GM13976 (cell line): ENCODE measurements around the gene RBMXL2.

Source experiments
- DNase-seq: peaks from one replicate; pipeline ENCODE4 v3.0.0; 2012; ENCODE audit warnings: low spot score
- in situ Hi-C: fragments of 300-500 bp; cut with MboI; formaldehyde crosslinking; loops from one replicate; pipeline ENCODE4 v1.12.0; 2022; ENCODE audit warnings: low sequenced_read_pairs, mixed read lengths, inconsistent platforms; ENCODE audit not compliant: unreplicated experiment
- TF ChIP-seq, protein P1 (sequence below): IDR thresholded peaks from 2 replicates; pipeline ENCODE4 v1.5.1; 2012; ENCODE audit warnings: borderline replicate concordance, mild to moderate bottlenecking; ENCODE audit not compliant: insufficient read depth; ENCODE audit errors: extremely low read depth, missing control alignments, control extremely low read depth

Gene RBMXL2

GRCh38 chr11:7088921-7089320 is at the start of gene RBMXL2:
Gene RBMXL2 (plus strand): TSS chr11:7088998. CDS start chr11:7089121, 123 bp downstream.
- in situ Hi-C loops, result no loop called here
- no peak for DNase-seq
- TF ChIP-seq, protein P1, sequence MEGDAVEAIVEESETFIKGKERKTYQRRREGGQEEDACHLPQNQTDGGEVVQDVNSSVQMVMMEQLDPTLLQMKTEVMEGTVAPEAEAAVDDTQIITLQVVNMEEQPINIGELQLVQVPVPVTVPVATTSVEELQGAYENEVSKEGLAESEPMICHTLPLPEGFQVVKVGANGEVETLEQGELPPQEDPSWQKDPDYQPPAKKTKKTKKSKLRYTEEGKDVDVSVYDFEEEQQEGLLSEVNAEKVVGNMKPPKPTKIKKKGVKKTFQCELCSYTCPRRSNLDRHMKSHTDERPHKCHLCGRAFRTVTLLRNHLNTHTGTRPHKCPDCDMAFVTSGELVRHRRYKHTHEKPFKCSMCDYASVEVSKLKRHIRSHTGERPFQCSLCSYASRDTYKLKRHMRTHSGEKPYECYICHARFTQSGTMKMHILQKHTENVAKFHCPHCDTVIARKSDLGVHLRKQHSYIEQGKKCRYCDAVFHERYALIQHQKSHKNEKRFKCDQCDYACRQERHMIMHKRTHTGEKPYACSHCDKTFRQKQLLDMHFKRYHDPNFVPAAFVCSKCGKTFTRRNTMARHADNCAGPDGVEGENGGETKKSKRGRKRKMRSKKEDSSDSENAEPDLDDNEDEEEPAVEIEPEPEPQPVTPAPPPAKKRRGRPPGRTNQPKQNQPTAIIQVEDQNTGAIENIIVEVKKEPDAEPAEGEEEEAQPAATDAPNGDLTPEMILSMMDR, result no peak

DNA sequence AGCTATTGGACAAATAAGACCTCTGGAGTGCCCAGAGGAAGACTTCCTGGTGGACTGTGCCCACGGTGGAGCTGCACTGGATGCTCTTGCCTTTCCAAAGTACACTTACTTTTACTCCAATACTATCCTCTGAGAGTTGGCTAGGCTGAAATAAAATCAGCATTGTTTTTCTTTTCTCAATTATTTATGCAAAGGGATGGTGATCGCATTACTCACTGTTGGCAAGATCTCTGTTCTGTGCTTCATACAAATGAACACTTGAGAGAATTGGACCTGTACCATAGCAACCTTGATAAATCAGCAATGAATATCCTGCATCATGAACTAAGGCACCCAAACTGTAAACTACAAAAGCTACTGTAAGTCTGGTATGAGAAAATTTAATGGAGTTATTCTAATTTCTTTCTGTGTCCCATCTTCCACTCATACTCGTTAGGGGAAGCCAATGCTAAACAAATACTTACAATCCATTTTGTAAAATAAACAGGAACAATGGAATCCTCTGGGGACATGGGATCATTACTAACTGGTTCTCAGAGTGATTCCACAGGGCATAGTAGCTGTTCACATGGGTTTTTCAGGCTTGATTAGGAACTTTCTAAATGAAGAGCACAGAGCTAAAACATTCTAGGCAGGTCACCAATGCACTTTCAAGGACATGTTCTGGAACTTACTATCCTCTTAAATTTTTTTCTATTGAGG is 42.2 kb upstream of the RBMXL2 start:
- in situ Hi-C loops, result no loop called here
- no peak for DNase-seq
- TF ChIP-seq, protein P1, result no peak

DNA sequence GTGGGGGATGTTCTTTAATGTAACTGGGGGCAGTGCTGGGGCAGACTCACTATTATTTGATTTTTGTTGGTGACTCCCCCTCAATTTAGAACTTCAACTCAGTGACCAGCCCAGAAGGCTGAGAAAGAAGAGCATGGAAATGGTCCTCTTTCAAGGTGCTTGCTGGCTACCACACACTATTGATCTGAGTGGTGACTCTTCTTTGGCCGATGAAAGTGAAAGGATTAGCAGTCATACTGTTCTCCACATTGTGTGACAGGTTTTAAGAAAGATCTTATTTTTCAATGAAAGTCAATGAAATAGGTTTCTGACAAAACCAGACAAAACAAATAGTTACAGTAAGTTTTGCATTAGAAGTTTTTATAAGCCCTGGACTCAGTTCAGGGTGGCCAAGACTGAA is 38.6 kb upstream of the RBMXL2 start:
- no peak for DNase-seq
- in situ Hi-C loops, result no loop called here
- TF ChIP-seq, protein P1, result no peak

- no peak for DNase-seq
- in situ Hi-C loops, result no loop called here
- TF ChIP-seq, protein P1, result no peak
Measured at GRCh38 chr11:7056828-7057513, 31.8 kb upstream of the RBMXL2 start.

DNA sequence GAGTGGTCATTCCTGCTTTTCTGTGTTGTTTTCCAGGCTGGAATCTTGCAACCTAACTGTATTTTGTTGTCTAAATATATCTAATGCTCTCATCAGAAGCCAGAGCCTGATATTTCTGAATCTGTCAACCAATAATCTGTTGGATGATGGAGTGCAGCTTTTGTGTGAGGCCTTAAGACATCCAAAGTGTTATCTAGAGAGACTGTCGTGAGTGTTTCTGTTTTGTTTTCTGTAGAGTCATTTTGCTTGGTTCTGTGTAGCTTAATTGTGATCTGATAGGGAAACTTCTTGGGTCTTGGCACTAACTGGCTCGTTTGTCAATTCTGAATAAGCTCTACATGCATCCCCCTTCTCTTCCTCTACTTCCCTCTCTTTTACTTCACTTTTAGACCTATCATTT is 31.2 kb upstream of the RBMXL2 start:
- in situ Hi-C loops, result no loop called here
- DNase-seq, result no peak

DNA sequence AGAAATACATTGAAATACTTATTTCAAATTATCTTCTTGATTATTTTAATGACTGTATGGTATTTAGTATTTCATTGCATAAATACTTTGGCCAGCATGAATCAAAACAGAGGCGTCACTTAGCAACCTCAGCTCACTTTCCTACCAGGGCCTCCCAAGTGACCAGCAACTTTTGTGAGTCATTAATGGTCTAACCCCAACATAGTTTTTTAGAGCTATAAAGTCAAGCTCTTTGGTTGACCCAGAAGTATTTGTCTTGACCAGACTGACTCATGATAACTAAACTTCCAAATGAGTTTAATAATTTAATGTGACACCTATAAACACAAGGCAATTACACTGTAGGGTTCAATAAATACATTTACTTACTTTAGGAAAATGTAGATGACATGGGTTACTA is 27.9 kb upstream of the RBMXL2 start:
- in situ Hi-C loops, result no loop called here
- TF ChIP-seq, protein P1, result no peak
- DNase-seq, result no peak

More for the DNA sequence above, 31.2 kb upstream of the RBMXL2 start:
- TF ChIP-seq, protein P1, result no peak

DNA sequence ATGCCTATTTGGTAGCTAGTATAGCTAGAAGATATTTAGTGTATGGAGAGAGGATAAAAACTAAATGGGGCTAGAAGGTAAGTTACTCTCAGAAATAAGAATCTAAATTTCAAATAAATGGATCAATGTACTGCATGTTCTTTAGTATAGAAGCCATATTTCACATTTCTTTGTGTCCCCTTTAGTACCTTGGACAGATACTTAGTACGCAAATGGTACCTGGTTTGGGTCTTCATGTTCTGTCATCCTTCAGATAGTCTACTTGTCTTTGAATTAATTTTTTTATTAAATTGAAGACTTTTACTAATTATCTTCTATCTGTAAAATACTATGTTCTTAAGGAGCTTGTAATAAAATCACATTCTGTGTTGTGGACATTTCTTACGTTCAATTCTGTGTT is 26.3 kb upstream of the RBMXL2 start:
- DNase-seq, result no peak
- in situ Hi-C loops, result no loop called here
- TF ChIP-seq, protein P1, result no peak
